Glutamatergic neuron (in vitro differentiated cells): ENCODE data around the gene MTMR2. TPM values are rescaled to one million over a fixed set of nuclear protein-coding genes. Genes with fewer than 3 reads are reported as not detected.

ENCODE experiments used
- DNase-seq: peaks from one replicate; pipeline ENCODE4 v3.0.0; 2022
- H3K27ac Mint-ChIP-seq: one replicate; pipeline ENCODE4 v1.8.0; 2020; ENCODE audit warnings: mild to moderate bottlenecking, mixed read lengths, inconsistent platforms; ENCODE audit not compliant: unreplicated experiment
- H3K27me3 Mint-ChIP-seq: one replicate; pipeline ENCODE4 v1.8.0; 2020; ENCODE audit warnings: mild to moderate bottlenecking, moderate library complexity, mixed read lengths, inconsistent platforms; ENCODE audit not compliant: unreplicated experiment
- H3K36me3 Mint-ChIP-seq: one replicate; pipeline ENCODE4 v1.8.0; 2020; ENCODE audit warnings: mild to moderate bottlenecking, mixed read lengths, inconsistent platforms; ENCODE audit not compliant: unreplicated experiment
- H3K4me1 Mint-ChIP-seq: one replicate; pipeline ENCODE4 v1.8.0; 2020; ENCODE audit warnings: mild to moderate bottlenecking, low read depth, mixed read lengths, inconsistent platforms; ENCODE audit not compliant: unreplicated experiment
- H3K4me3 Mint-ChIP-seq: one replicate; pipeline ENCODE4 v1.8.0; 2020; ENCODE audit warnings: mild to moderate bottlenecking, mixed read lengths, inconsistent platforms; ENCODE audit not compliant: unreplicated experiment
- H3K9me3 Mint-ChIP-seq: one replicate; pipeline ENCODE4 v1.8.0; 2020; ENCODE audit warnings: mild to moderate bottlenecking, moderate library complexity, mixed read lengths, inconsistent platforms; ENCODE audit not compliant: unreplicated experiment
- total RNA-seq: library from RNA; stranded (reverse); fragmentation: NEBNext Ultra II Directional; extraction: Animal tissue kit (Norgen Biotek cat#: 25700); gene quantifications from one replicate; pipeline ENCODE4 v1.2.1, GENCODE V29; 2021; ENCODE audit not compliant: unreplicated experiment
- TF ChIP-seq, protein P1 (sequence below): fragments of 200-600 bp; sonication (generic); IDR thresholded peaks from one replicate; pipeline ENCODE4 v1.5.0; 2021; ENCODE audit not compliant: partially characterized antibody, unreplicated experiment

The MTMR2 gene
- total RNA-seq, 1 donor from 2014 or later, result 47.4 TPM

- no peak for DNase-seq
- Mint-ChIP-seq H3K27ac (no peak overlapping the region), H3K27me3 (no peaks in the 10 kb centered on the region), H3K4me1 (no peaks in the 10 kb centered on the region), H3K4me3 (no peak overlapping the region), H3K9me3 (no peaks in the 10 kb centered on the region), H3K36me3 (peaks cover 10% of the 10 kb centered on the region)
- TF ChIP-seq, protein P1, sequence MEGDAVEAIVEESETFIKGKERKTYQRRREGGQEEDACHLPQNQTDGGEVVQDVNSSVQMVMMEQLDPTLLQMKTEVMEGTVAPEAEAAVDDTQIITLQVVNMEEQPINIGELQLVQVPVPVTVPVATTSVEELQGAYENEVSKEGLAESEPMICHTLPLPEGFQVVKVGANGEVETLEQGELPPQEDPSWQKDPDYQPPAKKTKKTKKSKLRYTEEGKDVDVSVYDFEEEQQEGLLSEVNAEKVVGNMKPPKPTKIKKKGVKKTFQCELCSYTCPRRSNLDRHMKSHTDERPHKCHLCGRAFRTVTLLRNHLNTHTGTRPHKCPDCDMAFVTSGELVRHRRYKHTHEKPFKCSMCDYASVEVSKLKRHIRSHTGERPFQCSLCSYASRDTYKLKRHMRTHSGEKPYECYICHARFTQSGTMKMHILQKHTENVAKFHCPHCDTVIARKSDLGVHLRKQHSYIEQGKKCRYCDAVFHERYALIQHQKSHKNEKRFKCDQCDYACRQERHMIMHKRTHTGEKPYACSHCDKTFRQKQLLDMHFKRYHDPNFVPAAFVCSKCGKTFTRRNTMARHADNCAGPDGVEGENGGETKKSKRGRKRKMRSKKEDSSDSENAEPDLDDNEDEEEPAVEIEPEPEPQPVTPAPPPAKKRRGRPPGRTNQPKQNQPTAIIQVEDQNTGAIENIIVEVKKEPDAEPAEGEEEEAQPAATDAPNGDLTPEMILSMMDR, result no peak
These were observed 27.0 kb upstream of the MTMR2 start for GRCh38 chr11:95950905-95951304.

DNA sequence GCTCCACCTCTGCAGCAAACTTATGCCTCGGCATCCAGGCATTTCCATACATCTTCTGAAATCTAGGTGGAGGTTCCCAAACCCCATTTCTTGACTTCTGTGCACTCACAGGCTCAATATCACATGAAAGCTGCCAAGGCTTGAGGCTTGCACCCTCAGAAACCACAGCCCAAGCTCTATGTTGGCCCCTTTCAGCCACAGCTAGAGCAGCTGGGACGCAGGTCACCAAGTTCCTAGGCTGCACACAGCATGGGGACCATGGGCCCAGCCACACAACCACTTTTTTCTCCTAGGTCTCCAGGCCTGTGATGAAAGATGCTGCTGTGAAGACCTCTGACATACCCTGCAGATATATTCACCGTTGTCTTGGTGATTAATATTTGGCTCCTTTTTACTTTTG is 24.7 kb upstream of the MTMR2 start:
- DNase-seq, result no peak
- Mint-ChIP-seq H3K27ac (no peak overlapping the region), H3K36me3 (peaks cover 18% of the 10 kb centered on the region), H3K27me3 (no peaks in the 10 kb centered on the region), H3K9me3 (peaks cover 4% of the 10 kb centered on the region), H3K4me3 (no peak overlapping the region), H3K4me1 (no peaks in the 10 kb centered on the region)
- TF ChIP-seq, protein P1, result no peak

DNA sequence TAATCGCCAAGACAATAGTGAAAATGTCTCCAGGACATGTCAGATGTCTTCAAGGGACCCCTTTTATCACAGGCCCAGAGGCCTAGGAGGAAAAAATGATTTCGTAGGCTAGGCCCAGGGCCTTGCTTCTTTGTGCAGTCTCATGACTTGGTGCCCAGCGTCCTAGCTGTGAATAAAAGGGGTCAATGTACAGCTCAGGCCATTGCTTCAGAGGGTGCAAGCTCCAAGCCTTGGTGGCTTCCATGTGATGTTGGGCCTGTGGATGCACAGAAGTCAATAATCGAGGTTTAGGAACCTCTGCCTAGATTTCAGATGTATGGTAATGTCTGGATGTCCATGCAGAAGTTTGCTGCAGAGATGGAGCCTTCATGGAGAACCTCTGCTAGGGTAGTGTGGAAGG is 20.7 kb upstream of the MTMR2 start:
- TF ChIP-seq, protein P1, result no peak
- Mint-ChIP-seq H3K9me3 (peaks cover 4% of the 10 kb centered on the region), H3K27me3 (no peaks in the 10 kb centered on the region), H3K4me3 (no peak overlapping the region), H3K36me3 (peaks cover 22% of the 10 kb centered on the region), H3K4me1 (no peaks in the 10 kb centered on the region), H3K27ac (no peak overlapping the region)
- DNase-seq, result no peak

DNA sequence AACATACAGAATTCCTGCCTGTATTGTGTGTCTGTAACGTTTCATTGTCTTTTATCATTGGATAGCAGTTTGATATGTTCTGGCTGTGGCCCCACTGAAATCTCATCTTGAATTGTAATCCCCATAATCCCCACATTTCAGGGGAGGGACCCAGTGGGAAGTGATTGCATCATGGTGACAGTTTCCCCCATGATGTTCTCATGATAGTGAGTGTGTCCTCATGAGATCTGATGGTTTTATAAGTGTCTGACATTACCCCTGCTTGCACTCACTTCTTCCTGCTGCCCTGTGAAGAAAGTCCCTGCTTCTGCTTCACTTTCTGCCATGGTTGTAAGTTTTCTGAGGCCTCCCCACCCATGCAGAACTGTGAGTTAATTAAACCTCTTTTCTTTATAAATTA is 19.6 kb upstream of the MTMR2 start:
- TF ChIP-seq, protein P1, result no peak
- Mint-ChIP-seq H3K27ac (no peak overlapping the region), H3K4me1 (no peaks in the 10 kb centered on the region), H3K36me3 (peaks cover 16% of the 10 kb centered on the region), H3K4me3 (no peak overlapping the region), H3K9me3 (peaks cover 4% of the 10 kb centered on the region), H3K27me3 (no peaks in the 10 kb centered on the region)
- DNase-seq, result no peak

GRCh38 chr11:95939091-95939490 is 15.2 kb upstream of the MTMR2 start:
- TF ChIP-seq, protein P1, result no peak
- Mint-ChIP-seq H3K27me3 (no peaks in the 10 kb centered on the region), H3K27ac (no peak overlapping the region), H3K4me1 (no peaks in the 10 kb centered on the region), H3K36me3 (peaks cover 8% of the 10 kb centered on the region), H3K4me3 (no peak overlapping the region), H3K9me3 (no peaks in the 10 kb centered on the region)
- DNase-seq, result no peak
